ENCODE data around the gene HNF1A. TPM values are rescaled to one million over a fixed set of nuclear protein-coding genes. Genes with fewer than 3 reads are reported as not detected.
A peak's percentile ranks its signal among the peaks of the same experiment; 100 is the strongest.

The HNF1A gene
- total and polyA plus RNA-seq, 2 of the 4 experiments (the other 2 are of a cell fraction): under 0.01 TPM; not detected in 1

DNA sequence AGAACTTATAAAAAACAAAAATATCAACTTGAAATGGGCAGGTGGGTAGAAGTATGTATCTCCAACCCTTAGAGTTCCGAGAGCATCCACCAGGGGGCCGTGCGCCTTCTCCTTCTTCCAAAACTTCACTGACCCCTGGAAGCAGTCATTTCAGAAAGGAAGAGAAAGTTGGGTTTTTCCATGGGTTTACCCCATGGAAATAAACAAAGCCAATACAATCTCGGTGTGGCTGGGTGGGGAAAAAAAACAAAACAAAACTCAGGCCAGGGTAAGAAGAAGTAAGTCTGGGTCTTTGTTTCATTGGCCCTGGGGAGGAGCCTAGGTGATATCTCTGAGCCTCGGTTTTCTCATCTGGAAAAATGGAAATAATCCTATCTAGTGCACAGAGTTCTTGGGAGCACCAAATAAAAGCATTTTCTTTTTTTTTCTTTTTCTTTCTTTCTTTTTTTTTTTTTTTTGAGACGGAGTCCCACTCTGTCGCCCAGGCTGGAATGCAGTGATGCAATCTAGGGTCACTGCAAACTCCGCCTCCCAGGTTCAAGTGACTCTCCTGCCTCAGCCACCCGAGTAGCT lies 33.6 kb upstream of the HNF1A start:
- H2BK5ac ChIP-seq (ENCODE audit: low read depth, low read length, poor library complexity, severe bottlenecking): no peak overlapping the region
- H3K9me3 ChIP-seq (ENCODE audit: control insufficient read depth, insufficient read depth, low read length): no peaks in the 10 kb centered on the region
- no peak overlapping the region for H2AK9ac ChIP-seq (replicated peaks; ENCODE audit: low read depth, low read length, poor library complexity)
- ATAC-seq (ENCODE audit: low read depth): peak; percentile 71
- ChIA-PET POLR2A (ENCODE audit: unreplicated experiment) (no interaction called here), CTCF (interaction anchor here (0.7 kb wide), 1 partner anchor 356 kb away, joined by 3 read pairs; no protein-coding TSS in a partner anchor)
- BruUV-seq (replicated peaks): no TSS peak
- no peak overlapping the region for H4K91ac ChIP-seq (ENCODE audit: insufficient read depth, low read depth, low read length)
- no peak overlapping the region for H3K18ac ChIP-seq (ENCODE audit: low read depth, low read length)
- no peak overlapping the region for H3K4me3 ChIP-seq (ENCODE audit: insufficient read depth, low read depth, low read length)
- no peak overlapping the region for H3K56ac ChIP-seq (ENCODE audit: extremely low read depth, insufficient read depth, low read length)
- H2BK15ac ChIP-seq (ENCODE audit: low read depth, low read length): no peak overlapping the region
- no peak overlapping the region for H2AK5ac ChIP-seq (ENCODE audit: low read depth, low read length)
- no peak overlapping the region for H4K5ac ChIP-seq (ENCODE audit: low read depth, low read length)
- H3K79me1 ChIP-seq (ENCODE audit: low read depth in 1 of 2, low read length in 2 of 2): no peaks in the 10 kb centered on the region
- no peak overlapping the region for H3K4ac ChIP-seq (ENCODE audit: low read depth, low read length)
- H2AFZ ChIP-seq (replicated peaks; ENCODE audit: low read length, poor library complexity): peak overlapping the region; percentile 43
- H3K14ac ChIP-seq (replicated peaks; ENCODE audit: low read depth, low read length): no peak overlapping the region
- no peak overlapping the region for H4K8ac ChIP-seq (ENCODE audit: low read depth in 2 of 2, low read length in 2 of 2)
- dilution Hi-C loops (cut with HindIII; ENCODE audit: low sequenced_read_pairs, unreplicated experiment) (no loop called here), intact Hi-C loops (cut with micrococcal nuclease) (loop anchor here (5.0 kb wide), 1 partner anchor 153 kb away; no protein-coding TSS in a partner anchor), in situ Hi-C loops (cut with MboI; ENCODE audit: low sequenced_read_pairs) (no loop called here)
- no peak overlapping the region for H3K23ac ChIP-seq (ENCODE audit: low read depth, low read length)
- H2BK20ac ChIP-seq (ENCODE audit: low read depth, low read length): no peak overlapping the region
- H2BK120ac ChIP-seq (ENCODE audit: low read depth, low read length): no peak overlapping the region
- no peaks in the 10 kb centered on the region for H4K20me1 ChIP-seq (ENCODE audit: insufficient read depth, low read length)
- DNase-seq: peak; percentile 18
- no peak overlapping the region for H3K9ac ChIP-seq (ENCODE audit: low read depth, low read length)
- H3K27ac ChIP-seq (ENCODE audit: insufficient read depth, low read length): no peak overlapping the region
- no peaks in the 10 kb centered on the region for H3K27me3 ChIP-seq (ENCODE audit: control insufficient read depth, insufficient read depth, low read length)
- WGBS, 2 experiments (ENCODE audit: extremely low coverage in 2 of 2, insufficient read length in 1 of 2): 0% methylated on average over 1 of the region's 9 CpGs; no CpG with 5 or more reads in 1 of the 2 experiments
- no peaks in the 10 kb centered on the region for H3K4me1 ChIP-seq (ENCODE audit: control insufficient read depth, insufficient read depth, low read length)
- no peaks in the 10 kb centered on the region for H3K9me1 ChIP-seq (ENCODE audit: insufficient read depth, low read length)
- no peak overlapping the region for H3K4me2 ChIP-seq (ENCODE audit: low read depth, low read length)
- no peaks in the 10 kb centered on the region for H3K36me3 ChIP-seq (ENCODE audit: control insufficient read depth, insufficient read depth, low read length)
- TF ChIP-seq NFE2L2 (IDR thresholded peaks at IDR 0.05; ENCODE audit: low read depth, low read length) (no peak), RFX5 (IDR thresholded peaks at IDR 0.05; ENCODE audit: low read depth, low read length) (no peak), FOS (IDR thresholded peaks at IDR 0.05; ENCODE audit: low read depth, low read length) (no peak), BHLHE40 (IDR thresholded peaks at IDR 0.05; ENCODE audit: low read depth, low read length) (no peak), CEBPB (IDR thresholded peaks at IDR 0.05; ENCODE audit: low read depth, low read length) (no peak), USF2 (IDR thresholded peaks at IDR 0.05; ENCODE audit: low read depth, low read length) (no peak), MXI1 (IDR thresholded peaks at IDR 0.05; ENCODE audit: borderline replicate concordance, low read depth, low read length) (no peak), RAD21 (IDR thresholded peaks at IDR 0.05; ENCODE audit: low read length) (peak; percentile 49), POLR2A (IDR thresholded peaks at IDR 0.05; ENCODE audit: low read depth, low read length) (no peak), RCOR1 (IDR thresholded peaks at IDR 0.05; ENCODE audit: insufficient replicate concordance, low read length) (no peak), MAFK (IDR thresholded peaks at IDR 0.05; ENCODE audit: low read depth, low read length) (no peak), SMC3 (IDR thresholded peaks at IDR 0.05; ENCODE audit: low read depth, low read length) (peak; percentile 42; the same call in 1 of the 2 replicates), CHD1 (IDR thresholded peaks at IDR 0.05; ENCODE audit: low read depth, low read length) (no peak), CTCF (conservative IDR thresholded peaks at IDR 0.05; ENCODE audit: low read depth, low read length) (peak; percentile 57), MAZ (IDR thresholded peaks at IDR 0.05; ENCODE audit: borderline replicate concordance, low read depth, low read length) (no peak)
- TF ChIP-seq, protein P1, sequence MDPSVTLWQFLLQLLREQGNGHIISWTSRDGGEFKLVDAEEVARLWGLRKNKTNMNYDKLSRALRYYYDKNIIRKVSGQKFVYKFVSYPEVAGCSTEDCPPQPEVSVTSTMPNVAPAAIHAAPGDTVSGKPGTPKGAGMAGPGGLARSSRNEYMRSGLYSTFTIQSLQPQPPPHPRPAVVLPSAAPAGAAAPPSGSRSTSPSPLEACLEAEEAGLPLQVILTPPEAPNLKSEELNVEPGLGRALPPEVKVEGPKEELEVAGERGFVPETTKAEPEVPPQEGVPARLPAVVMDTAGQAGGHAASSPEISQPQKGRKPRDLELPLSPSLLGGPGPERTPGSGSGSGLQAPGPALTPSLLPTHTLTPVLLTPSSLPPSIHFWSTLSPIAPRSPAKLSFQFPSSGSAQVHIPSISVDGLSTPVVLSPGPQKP (IDR thresholded peaks at IDR 0.05; ENCODE audit: borderline replicate concordance, low read depth, low read length): no peak

Measured in IMR-90 (cell line).